DOHH2 (cell line): ENCODE data around the gene PRKN.

ENCODE experiments used
- EZH2phosphoT487 ChIP-seq: fragments of 200-600 bp; sonication (generic); IDR thresholded peaks from 2 replicates; pipeline ENCODE4 v1.6.1; 2017; ENCODE audit warnings: borderline replicate concordance, mild to moderate bottlenecking, antibody characterized with exemption, low read length, moderate library complexity, mixed read lengths
- TF ChIP-seq, protein P1 (sequence below): fragments of 200-600 bp; sonication (generic); IDR thresholded peaks from one replicate; pipeline ENCODE4 v1.5.1; 2014; ENCODE audit warnings: antibody characterized with exemption, mild to moderate bottlenecking, low read depth, low read length; ENCODE audit not compliant: poor library complexity, severe bottlenecking

DNA sequence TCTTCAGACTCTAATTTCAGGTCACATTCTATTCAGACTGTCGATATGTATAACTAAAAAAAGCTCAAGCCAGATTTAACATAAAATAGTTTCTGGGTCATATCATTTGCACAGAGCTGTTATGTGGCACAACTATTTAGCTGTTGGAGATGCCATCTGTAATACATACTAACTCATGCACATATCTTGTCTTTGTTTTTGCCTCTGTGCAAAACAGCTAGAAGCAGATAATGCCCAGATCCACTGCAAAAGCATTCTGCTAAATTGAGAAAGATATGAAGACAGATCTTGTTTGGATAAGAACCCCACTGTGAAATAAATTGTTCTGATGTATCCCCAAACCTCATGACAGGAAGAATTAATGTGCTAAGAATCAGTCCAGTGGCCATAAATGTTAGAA is 930.9 kb downstream of the PRKN start:
- TF ChIP-seq, protein P1, sequence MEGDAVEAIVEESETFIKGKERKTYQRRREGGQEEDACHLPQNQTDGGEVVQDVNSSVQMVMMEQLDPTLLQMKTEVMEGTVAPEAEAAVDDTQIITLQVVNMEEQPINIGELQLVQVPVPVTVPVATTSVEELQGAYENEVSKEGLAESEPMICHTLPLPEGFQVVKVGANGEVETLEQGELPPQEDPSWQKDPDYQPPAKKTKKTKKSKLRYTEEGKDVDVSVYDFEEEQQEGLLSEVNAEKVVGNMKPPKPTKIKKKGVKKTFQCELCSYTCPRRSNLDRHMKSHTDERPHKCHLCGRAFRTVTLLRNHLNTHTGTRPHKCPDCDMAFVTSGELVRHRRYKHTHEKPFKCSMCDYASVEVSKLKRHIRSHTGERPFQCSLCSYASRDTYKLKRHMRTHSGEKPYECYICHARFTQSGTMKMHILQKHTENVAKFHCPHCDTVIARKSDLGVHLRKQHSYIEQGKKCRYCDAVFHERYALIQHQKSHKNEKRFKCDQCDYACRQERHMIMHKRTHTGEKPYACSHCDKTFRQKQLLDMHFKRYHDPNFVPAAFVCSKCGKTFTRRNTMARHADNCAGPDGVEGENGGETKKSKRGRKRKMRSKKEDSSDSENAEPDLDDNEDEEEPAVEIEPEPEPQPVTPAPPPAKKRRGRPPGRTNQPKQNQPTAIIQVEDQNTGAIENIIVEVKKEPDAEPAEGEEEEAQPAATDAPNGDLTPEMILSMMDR: no peak
- no peak for TF ChIP-seq EZH2phosphoT487
